DND-41 (cell line): ENCODE results near the gene ORM2.

Experiments used
- ATAC-seq: fragments of 200-7000 bp; cut with Tn5 transposase; 3 replicates; pipeline ENCODE4 v1.9.1; 2021; ENCODE audit warnings: low read depth; ENCODE audit not compliant: insufficient read depth
- DNase-seq: peaks from one replicate; pipeline ENCODE4 v3.0.0-alpha.2; 2020
- H2AFZ ChIP-seq: 2 replicates; pipeline ENCODE4 v1.6.0; 2012; ENCODE audit warnings: low read depth, low read length
- H3K27ac ChIP-seq: 2 replicates; pipeline ENCODE4 v1.5.1; 2012; ENCODE audit warnings: low read length, inconsistent platforms
- H3K27me3 ChIP-seq: fragments of 200-600 bp; sonication (generic); 2 replicates; pipeline ENCODE4 v1.6.0; 2012; ENCODE audit warnings: low read length, mild to moderate bottlenecking, inconsistent platforms; ENCODE audit not compliant: insufficient read depth, poor library complexity
- H3K36me3 ChIP-seq: 2 replicates; pipeline ENCODE4 v1.5.1; 2012; ENCODE audit warnings: low read length, inconsistent platforms; ENCODE audit not compliant: insufficient read depth
- H3K4me1 ChIP-seq: 2 replicates; pipeline ENCODE4 v1.5.1; 2012; ENCODE audit warnings: mild to moderate bottlenecking, low read length; ENCODE audit not compliant: insufficient read depth
- H3K4me2 ChIP-seq: 2 replicates; pipeline ENCODE4 v1.6.0; 2012; ENCODE audit warnings: mild to moderate bottlenecking, moderate library complexity, low read length, inconsistent platforms; ENCODE audit not compliant: insufficient read depth
- H3K4me3 ChIP-seq, 2 experiments: fragments of 200-600 bp in 1 of 2; shearing (Covaris generic) in 1 of 2; 2 replicates each; pipeline ENCODE4 v1.5.1; 2012 to 2016; ENCODE audit warnings: inconsistent platforms in 2 of 2, low read length in 2 of 2, mild to moderate bottlenecking in 2 of 2, low read depth in 1 of 2, moderate library complexity in 1 of 2
- H3K79me2 ChIP-seq: 2 replicates; pipeline ENCODE4 v1.6.0; 2012; ENCODE audit warnings: low read length, inconsistent platforms; ENCODE audit not compliant: insufficient read depth
- H3K9ac ChIP-seq: 2 replicates; pipeline ENCODE4 v1.6.0; 2012; ENCODE audit warnings: low read depth, mild to moderate bottlenecking, inconsistent platforms, low read length, moderate library complexity
- H3K9me3 ChIP-seq: 2 replicates; pipeline ENCODE4 v1.5.1; 2012; ENCODE audit warnings: low read length, moderate library complexity, mild to moderate bottlenecking, inconsistent platforms; ENCODE audit not compliant: insufficient read depth, severe bottlenecking
- H4K20me1 ChIP-seq: 2 replicates; pipeline ENCODE4 v1.6.0; 2012; ENCODE audit warnings: low read length; ENCODE audit not compliant: insufficient read depth
- CTCF ChIP-seq: IDR thresholded peaks from 2 replicates; pipeline ENCODE4 v1.5.1; 2012; ENCODE audit warnings: borderline replicate concordance, low read length, moderate library complexity, mild to moderate bottlenecking; ENCODE audit not compliant: poor library complexity, severe bottlenecking; ENCODE audit errors: extremely low read depth
- EZH2 ChIP-seq: IDR thresholded peaks from 3 replicates; pipeline ENCODE4 v1.6.1; 2012; ENCODE audit warnings: borderline replicate concordance, low read depth, mild to moderate bottlenecking, moderate library complexity, low read length, inconsistent platforms; ENCODE audit not compliant: severe bottlenecking

Gene ORM2

GRCh38 chr9:114291064-114291474, 38.6 kb upstream of the ORM2 start:
- DNase-seq: peak; percentile 64
- peak; percentile 79 for ATAC-seq
- Histone ChIP-seq H3K27me3 (no peaks in the 10 kb centered on the region), H3K9me3 (peaks cover 6% of the 10 kb centered on the region), H2AFZ (no peak overlapping the region), H3K36me3 (no peaks in the 10 kb centered on the region), H3K9ac (no peak overlapping the region), H3K4me3 (no peak overlapping the region), H3K4me2 (no peak overlapping the region), H4K20me1 (no peaks in the 10 kb centered on the region), H3K79me2 (no peaks in the 10 kb centered on the region), H3K4me1 (no peaks in the 10 kb centered on the region), H3K27ac (no peak overlapping the region)
- TF ChIP-seq EZH2: no peak
- peak; percentile 87 for TF ChIP-seq CTCF

- Histone ChIP-seq H3K79me2 (no peaks in the 10 kb centered on the region), H3K4me3 (no peak overlapping the region), H3K4me1 (no peaks in the 10 kb centered on the region), H3K27me3 (no peaks in the 10 kb centered on the region), H2AFZ (no peak overlapping the region), H3K4me2 (no peak overlapping the region), H3K27ac (no peak overlapping the region), H3K36me3 (no peaks in the 10 kb centered on the region), H3K9ac (no peak overlapping the region), H4K20me1 (no peaks in the 10 kb centered on the region), H3K9me3 (peaks cover 6% of the 10 kb centered on the region)
- no peak for ATAC-seq
- TF ChIP-seq CTCF (no peak), EZH2 (no peak)
- no peak for DNase-seq
Observed at GRCh38 chr9:114291886-114292590, 37.6 kb upstream of the ORM2 start.

GRCh38 chr9:114294664-114295063, 35.0 kb upstream of the ORM2 start:
- Histone ChIP-seq H4K20me1 (no peaks in the 10 kb centered on the region), H3K4me1 (no peaks in the 10 kb centered on the region), H3K4me3 (no peak overlapping the region), H3K79me2 (no peaks in the 10 kb centered on the region), H3K9ac (no peak overlapping the region), H3K27ac (no peak overlapping the region), H3K4me2 (no peak overlapping the region), H3K36me3 (no peaks in the 10 kb centered on the region), H3K27me3 (no peaks in the 10 kb centered on the region), H3K9me3 (peaks cover 6% of the 10 kb centered on the region), H2AFZ (no peak overlapping the region)
- ATAC-seq (no peak), DNase-seq (no peak)
- TF ChIP-seq EZH2 (no peak), CTCF (no peak)

- Histone ChIP-seq H3K4me1 (no peaks in the 10 kb centered on the region), H3K27ac (no peak overlapping the region), H3K4me2 (no peak overlapping the region), H3K27me3 (no peaks in the 10 kb centered on the region), H3K9ac (no peak overlapping the region), H3K9me3 (peaks cover 6% of the 10 kb centered on the region), H3K4me3 (no peak overlapping the region), H3K36me3 (no peaks in the 10 kb centered on the region), H2AFZ (no peak overlapping the region), H3K79me2 (no peaks in the 10 kb centered on the region), H4K20me1 (no peaks in the 10 kb centered on the region)
- no peak for DNase-seq
- TF ChIP-seq EZH2 (no peak), CTCF (no peak)
- ATAC-seq: no peak
Observed at GRCh38 chr9:114296338-114296737, 33.3 kb upstream of the ORM2 start.
